SK-N-SH (cell line): ENCODE results near the gene TDRD1. TPM values are rescaled to one million over a fixed set of nuclear protein-coding genes. Genes with fewer than 3 reads are reported as not detected.

Experiments used
- CTCF ChIA-PET: fragments of 300-600, 350-600 bp; formaldehyde crosslinking; extraction: SDS; loops from one replicate; lab custom pipeline; 2021; lab: Yijun Ruan, JAX
- POLR2A ChIA-PET: fragments of 350-600 bp; sonication (Branson Sonifier 250); formaldehyde crosslinking; extraction: SDS; loops from one replicate; lab custom pipeline; 2020; ENCODE audit warnings: antibody characterized with exemption, inconsistent platforms; lab: Yijun Ruan, JAX
- DNase-seq: peaks from one replicate; pipeline ENCODE4 v3.0.0; 2012
- H2AFZ ChIP-seq: fragments of 200-600 bp; sonication (generic); 2 replicates; pipeline ENCODE4 v1.8.1; 2016; ENCODE audit warnings: antibody characterized with exemption, mild to moderate bottlenecking, low read depth
- H3F3A ChIP-seq: fragments of 200-600 bp; sonication (generic); replicated peaks from 2 replicates; pipeline ENCODE3; 2016; ENCODE audit warnings: antibody characterized with exemption, mild to moderate bottlenecking; ENCODE audit not compliant: insufficient read depth
- H3K27ac ChIP-seq, 2 experiments: fragments of 200-500 bp in 1 of 2; fragments of 200-600 bp in 1 of 2; sonication (Bioruptor generic) in 1 of 2; sonication (generic), shearing (Covaris generic) in 1 of 2; 2 replicates each; pipeline versions ENCODE4 v1.5.1 to v1.6.1; 2014 to 2016; ENCODE audit warnings: low read depth in 2 of 2, inconsistent platforms in 1 of 2, low read length in 1 of 2, mild to moderate bottlenecking in 1 of 2, mixed read lengths in 1 of 2
- H3K27me3 ChIP-seq: fragments of 200-600 bp; sonication (generic), shearing (Covaris generic); 2 replicates; pipeline ENCODE4 v1.6.1; 2016; ENCODE audit warnings: mixed run types; ENCODE audit not compliant: insufficient read depth
- H3K36me3 ChIP-seq, 2 experiments: fragments of 200-500 bp in 1 of 2; fragments of 200-600 bp in 1 of 2; sonication (Bioruptor generic) in 1 of 2; sonication (generic) in 1 of 2; replicated peaks in 1 of 2; 2 replicates each; pipeline versions ENCODE3 to v1.5.1; 2014 to 2016; ENCODE audit warnings: low read length in 1 of 2, mild to moderate bottlenecking in 1 of 2; ENCODE audit not compliant: insufficient read depth in 2 of 2, control insufficient read depth in 1 of 2
- H3K4me1 ChIP-seq, 2 experiments: fragments of 200-500 bp in 1 of 2; fragments of 200-600 bp in 1 of 2; sonication (Bioruptor generic) in 1 of 2; sonication (generic), shearing (Covaris generic) in 1 of 2; 2 replicates each; pipeline versions ENCODE4 v1.5.1 to v1.6.1; 2014 to 2016; ENCODE audit warnings: low read depth in 1 of 2, low read length in 1 of 2, mixed run types in 1 of 2; ENCODE audit not compliant: insufficient read depth in 2 of 2, control insufficient read depth in 1 of 2
- H3K4me2 ChIP-seq: fragments of 200-600 bp; sonication (generic), shearing (Covaris generic); 2 replicates; pipeline ENCODE4 v1.6.1; 2017; ENCODE audit warnings: mixed run types
- H3K4me3 ChIP-seq, 2 experiments: fragments of 200-500 bp in 1 of 2; fragments of 200-600 bp in 1 of 2; sonication (Bioruptor generic) in 1 of 2; sonication (generic), shearing (Covaris generic) in 1 of 2; 2 replicates each; pipeline versions ENCODE4 v1.5.1 to v1.8.1; 2014 to 2016; ENCODE audit warnings: low read depth in 2 of 2, inconsistent platforms in 1 of 2, low read length in 1 of 2, mild to moderate bottlenecking in 1 of 2, mixed read lengths in 1 of 2, moderate library complexity in 1 of 2
- H3K79me2 ChIP-seq: fragments of 200-600 bp; sonication (generic); 2 replicates; pipeline ENCODE4 v1.8.1; 2017; ENCODE audit warnings: mild to moderate bottlenecking; ENCODE audit not compliant: insufficient read depth
- H3K9ac ChIP-seq: fragments of 200-600 bp; sonication (generic); 2 replicates; pipeline ENCODE4 v1.6.1; 2017; ENCODE audit warnings: mixed run types
- H3K9me2 ChIP-seq: fragments of 200-600 bp; sonication (generic); 2 replicates; pipeline ENCODE4 v1.6.1; 2017; ENCODE audit warnings: mixed run types
- H3K9me3 ChIP-seq: fragments of 200-600 bp; sonication (generic); 2 replicates; pipeline ENCODE4 v1.6.1; 2017; ENCODE audit warnings: mixed run types, mild to moderate bottlenecking, moderate library complexity
- H4K20me1 ChIP-seq: fragments of 200-600 bp; sonication (generic); 2 replicates; pipeline ENCODE4 v1.6.1; 2017; ENCODE audit warnings: mild to moderate bottlenecking, mixed run types; ENCODE audit not compliant: insufficient read depth
- CHD2 ChIP-seq: fragments of 150-350 bp; IDR thresholded peaks from 2 replicates; pipeline ENCODE4 v1.6.1; 2018; ENCODE audit warnings: low read length; ENCODE audit not compliant: partially characterized antibody
- EP300 ChIP-seq, 2 experiments: IDR thresholded peaks; 2 replicates each; pipeline versions ENCODE4 v1.4.0 to v1.6.1; 2012; ENCODE audit warnings: borderline replicate concordance in 1 of 2, low read depth in 1 of 2, low read length in 1 of 2
- EZH2phosphoT487 ChIP-seq: fragments of 200-600 bp; sonication (generic); IDR thresholded peaks from 2 replicates; pipeline ENCODE4 v1.6.1; 2017; ENCODE audit warnings: low read depth, mixed run types, mild to moderate bottlenecking, antibody characterized with exemption, moderate library complexity, borderline replicate concordance
- FOSL2 ChIP-seq: IDR thresholded peaks from 2 replicates; pipeline ENCODE4 v1.4.0; 2012; ENCODE audit warnings: low read depth, mild to moderate bottlenecking, moderate library complexity, borderline replicate concordance
- GABPA ChIP-seq: IDR thresholded peaks from 2 replicates; pipeline ENCODE4 v1.4.0; 2012; ENCODE audit warnings: low read depth, mild to moderate bottlenecking
- GATA2 ChIP-seq: sonication (generic); formaldehyde crosslinking; IDR thresholded peaks from 2 replicates; pipeline ENCODE4 v1.5.0; 2020; ENCODE audit warnings: mild to moderate bottlenecking, missing genetic modification reagents
- IRF3 ChIP-seq: fragments of 150-350 bp; IDR thresholded peaks from 2 replicates; pipeline ENCODE4 v1.6.1; 2016; ENCODE audit warnings: mild to moderate bottlenecking, low read depth, low read length
- NRF1 ChIP-seq: IDR thresholded peaks from 2 replicates; pipeline ENCODE4 v1.6.1; 2012; ENCODE audit warnings: low read depth, mild to moderate bottlenecking, low read length
- PBX3 ChIP-seq: IDR thresholded peaks from 2 replicates; pipeline ENCODE4; 2012
- RAD21 ChIP-seq: IDR thresholded peaks from 2 replicates; pipeline ENCODE4 v1.6.1; 2012; ENCODE audit warnings: mild to moderate bottlenecking, low read length
- RFX5 ChIP-seq: IDR thresholded peaks from 2 replicates; pipeline ENCODE4 v1.6.1; 2012; ENCODE audit warnings: mild to moderate bottlenecking, improper control_type of control experiment, low read length
- RXRA ChIP-seq: IDR thresholded peaks from 2 replicates; pipeline ENCODE4 v1.4.0; 2012; ENCODE audit warnings: low read depth, mild to moderate bottlenecking, borderline replicate concordance
- SMC3 ChIP-seq: IDR thresholded peaks from 2 replicates; pipeline ENCODE4 v1.6.1; 2012; ENCODE audit warnings: low read depth, low read length, improper control_type of control experiment
- TEAD4 ChIP-seq: IDR thresholded peaks from 2 replicates; pipeline ENCODE4 v1.4.0; 2012; ENCODE audit warnings: mild to moderate bottlenecking, borderline replicate concordance; ENCODE audit not compliant: insufficient read depth
- ZBTB33 ChIP-seq: IDR thresholded peaks from 2 replicates; pipeline ENCODE4 v1.4.0; 2012; ENCODE audit warnings: low read depth, borderline replicate concordance
- whole genome bisulfite sequencing: methylation state at CpG from one replicate; pipeline ENCODE4 v1.1.6; 2017; ENCODE audit warnings: low lambda C conversion rate; 5-methylcytosine and 5-hydroxymethylcytosine counted together
- polyA plus RNA-seq, 3 experiments: library from polyadenylated mRNA; depleted of rRNA; stranded (reverse); fragments of >200 nt; gene quantifications; 2 replicates each; pipeline ENCODE4 v1.2.3, GENCODE V29; 2012
- TF ChIP-seq, protein P1 (sequence below): fragments of 200-600 bp; sonication (generic); IDR thresholded peaks from 2 replicates; pipeline ENCODE4 v1.6.1; 2017; ENCODE audit warnings: antibody characterized with exemption, mild to moderate bottlenecking, moderate library complexity
- TF ChIP-seq, protein P2 (sequence below): IDR thresholded peaks from 2 replicates; pipeline ENCODE4 v1.4.0; 2012; ENCODE audit warnings: low read depth
- TF ChIP-seq, protein P3 (sequence below): fragments of 150-350 bp; IDR thresholded peaks from 2 replicates; pipeline ENCODE4 v1.6.1; 2017; ENCODE audit warnings: antibody characterized with exemption, low read length, low read depth, borderline replicate concordance

TDRD1 gene
- polyA plus RNA-seq, 1 of the 3 experiments (the other 2 are of a cell fraction), result not detected

- ChIA-PET POLR2A (no interaction called here), CTCF (no interaction called here)
- no peak overlapping the region for H2AFZ ChIP-seq
- no peaks in the 10 kb centered on the region for H3K9me2 ChIP-seq
- TF ChIP-seq, protein P1, sequence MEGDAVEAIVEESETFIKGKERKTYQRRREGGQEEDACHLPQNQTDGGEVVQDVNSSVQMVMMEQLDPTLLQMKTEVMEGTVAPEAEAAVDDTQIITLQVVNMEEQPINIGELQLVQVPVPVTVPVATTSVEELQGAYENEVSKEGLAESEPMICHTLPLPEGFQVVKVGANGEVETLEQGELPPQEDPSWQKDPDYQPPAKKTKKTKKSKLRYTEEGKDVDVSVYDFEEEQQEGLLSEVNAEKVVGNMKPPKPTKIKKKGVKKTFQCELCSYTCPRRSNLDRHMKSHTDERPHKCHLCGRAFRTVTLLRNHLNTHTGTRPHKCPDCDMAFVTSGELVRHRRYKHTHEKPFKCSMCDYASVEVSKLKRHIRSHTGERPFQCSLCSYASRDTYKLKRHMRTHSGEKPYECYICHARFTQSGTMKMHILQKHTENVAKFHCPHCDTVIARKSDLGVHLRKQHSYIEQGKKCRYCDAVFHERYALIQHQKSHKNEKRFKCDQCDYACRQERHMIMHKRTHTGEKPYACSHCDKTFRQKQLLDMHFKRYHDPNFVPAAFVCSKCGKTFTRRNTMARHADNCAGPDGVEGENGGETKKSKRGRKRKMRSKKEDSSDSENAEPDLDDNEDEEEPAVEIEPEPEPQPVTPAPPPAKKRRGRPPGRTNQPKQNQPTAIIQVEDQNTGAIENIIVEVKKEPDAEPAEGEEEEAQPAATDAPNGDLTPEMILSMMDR, result no peak
- no peak for TF ChIP-seq EZH2phosphoT487
- no peaks in the 10 kb centered on the region for H3K9me3 ChIP-seq
- H3K79me2 ChIP-seq, result peaks cover 57% of the 10 kb centered on the region; the same call in 1 of the 2 replicates
- no peaks in the 10 kb centered on the region for H4K20me1 ChIP-seq
- DNase-seq, result no peak
- peaks cover 14 to 16% of the 10 kb centered on the region in 2 experiments for H3K36me3 ChIP-seq
- 78% methylated on average over 3 of the region's 3 CpGs for WGBS
- no peaks in the 10 kb centered on the region for H3F3A ChIP-seq
- H3K4me1 ChIP-seq, result no peaks in the 10 kb centered on the region; a peak in 1 of 4 replicates
- H3K27me3 ChIP-seq, result no peaks in the 10 kb centered on the region
- no peak overlapping the region for H3K27ac ChIP-seq
- H3K9ac ChIP-seq, result no peak overlapping the region
- no peak overlapping the region for H3K4me3 ChIP-seq
- H3K4me2 ChIP-seq, result no peak overlapping the region
Measured at GRCh38 chr10:114166043-114166442, 13.1 kb upstream of the TDRD1 start.

DNA sequence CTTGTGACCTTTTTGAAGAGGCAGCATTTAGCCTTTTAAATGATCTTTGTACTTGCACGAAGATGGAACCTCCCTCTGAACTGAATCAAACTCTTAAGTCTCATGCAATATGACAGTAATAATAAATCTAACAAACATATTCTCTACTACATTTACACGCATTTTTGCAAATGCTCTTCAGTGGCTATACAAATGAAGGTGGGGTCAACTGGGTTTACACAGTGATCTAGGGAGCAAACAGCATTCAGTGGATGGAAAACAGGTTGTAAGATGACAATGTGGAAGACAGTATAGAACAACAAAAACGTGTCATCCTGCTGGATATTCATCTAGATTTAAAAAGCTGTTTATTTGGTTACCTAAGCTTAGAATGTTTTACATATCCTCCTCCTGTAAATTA lies 12.7 kb upstream of the TDRD1 start:
- Histone ChIP-seq H3K4me3 (no peak overlapping the region), H3K4me1 (no peaks in the 10 kb centered on the region; a peak in 1 of 4 replicates), H3K9me2 (no peaks in the 10 kb centered on the region), H3K9me3 (no peaks in the 10 kb centered on the region), H3K79me2 (peaks cover 60% of the 10 kb centered on the region; the same call in 1 of the 2 replicates), H3K9ac (no peak overlapping the region), H2AFZ (no peak overlapping the region), H3K36me3 (peaks cover 12 to 16% of the 10 kb centered on the region in 2 experiments), H3F3A (no peaks in the 10 kb centered on the region), H3K27ac (no peak overlapping the region), H4K20me1 (no peaks in the 10 kb centered on the region), H3K27me3 (no peaks in the 10 kb centered on the region), H3K4me2 (no peak overlapping the region)
- ChIA-PET POLR2A (no interaction called here), CTCF (no interaction called here)
- TF ChIP-seq TEAD4 (no peak), RFX5 (no peak), FOSL2 (no peak), RXRA (no peak), EZH2phosphoT487 (no peak), CHD2 (no peak), ZBTB33 (no peak), EP300 (IDR thresholded peaks at IDR 0.05; ENCODE audit: borderline replicate concordance in 1 of 2, low read depth in 1 of 2, low read length in 1 of 2) (no peak), RAD21 (no peak), SMC3 (no peak), NRF1 (no peak), GATA2 (CRISPR knock-in tag) (no peak), GABPA (no peak), PBX3 (no peak), IRF3 (no peak)
- TF ChIP-seq, protein P2, sequence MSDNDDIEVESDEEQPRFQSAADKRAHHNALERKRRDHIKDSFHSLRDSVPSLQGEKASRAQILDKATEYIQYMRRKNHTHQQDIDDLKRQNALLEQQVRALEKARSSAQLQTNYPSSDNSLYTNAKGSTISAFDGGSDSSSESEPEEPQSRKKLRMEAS, result no peak
- TF ChIP-seq, protein P3, sequence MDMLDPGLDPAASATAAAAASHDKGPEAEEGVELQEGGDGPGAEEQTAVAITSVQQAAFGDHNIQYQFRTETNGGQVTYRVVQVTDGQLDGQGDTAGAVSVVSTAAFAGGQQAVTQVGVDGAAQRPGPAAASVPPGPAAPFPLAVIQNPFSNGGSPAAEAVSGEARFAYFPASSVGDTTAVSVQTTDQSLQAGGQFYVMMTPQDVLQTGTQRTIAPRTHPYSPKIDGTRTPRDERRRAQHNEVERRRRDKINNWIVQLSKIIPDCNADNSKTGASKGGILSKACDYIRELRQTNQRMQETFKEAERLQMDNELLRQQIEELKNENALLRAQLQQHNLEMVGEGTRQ, result no peak
- WGBS, result 79% methylated on average over 3 of the region's 3 CpGs
- DNase-seq, result no peak
